HepG2 (cell line): ENCODE data around the gene VENTX. TPM values are rescaled to one million over a fixed set of nuclear protein-coding genes. Genes with fewer than 3 reads are reported as not detected.

Source experiments
- ATAC-seq: fragments of 200-7000 bp; cut with Tn5 transposase; 3 replicates; pipeline ENCODE4 v1.9.1; 2020; ENCODE audit warnings: mild to moderate bottlenecking, moderate library complexity
- BruUV-seq: library from RNA; stranded (reverse); fragments of 400-500 nt; replicated peaks from 2 replicates; lab custom pipeline; 2021; lab: Mats Ljungman, UMichigan
- CTCF ChIA-PET: fragments of 300-600 bp; formaldehyde crosslinking; extraction: SDS; loops from one replicate; lab custom pipeline; 2021; ENCODE audit warnings: low total read pairs, inconsistent platforms, low intra/inter-chr PET ratio; lab: Yijun Ruan, JAX
- POLR2A ChIA-PET: fragments of 350-600 bp; sonication (Branson Sonifier 250); formaldehyde crosslinking; loops from one replicate; lab custom pipeline; 2020; ENCODE audit warnings: antibody characterized with exemption, inconsistent platforms; lab: Yijun Ruan, JAX
- DNase-seq: peaks from one replicate; pipeline ENCODE4 v3.0.0-alpha.2; 2015; ENCODE audit warnings: low spot score
- FAIRE-seq: peaks from 3 replicates; lab custom pipeline; 2011; peaks lifted over from hg19 to GRCh38; lab: Jason Lieb, UNC
- H2AFZ ChIP-seq: one replicate; pipeline ENCODE4 v1.6.1; 2011; ENCODE audit warnings: low read length, inconsistent platforms
- H3K27ac ChIP-seq: fragments of 300-600 bp; 3 replicates; pipeline ENCODE4 v1.8.0; 2011; ENCODE audit warnings: mixed run types, mild to moderate bottlenecking, mixed read lengths, low read length, inconsistent platforms; ENCODE audit not compliant: insufficient read depth; ENCODE audit errors: extremely low read length
- H3K27me3 ChIP-seq, 2 experiments: fragments of 200-600 bp in 1 of 2; 2 replicates in 1 of 2; 3 replicates in 1 of 2; pipeline versions ENCODE4 v1.6.0 to v1.8.0; 2011; ENCODE audit warnings: low read length in 2 of 2, mild to moderate bottlenecking in 2 of 2, moderate library complexity in 2 of 2, inconsistent platforms in 1 of 2; ENCODE audit not compliant: insufficient read depth in 2 of 2, control insufficient read depth in 1 of 2
- H3K36me3 ChIP-seq, 2 experiments: fragments of 200-600 bp in 1 of 2; replicated peaks in 1 of 2; 2 replicates in 1 of 2; 3 replicates in 1 of 2; pipeline versions ENCODE4 v1.5.1 to v1.8.0; 2011; ENCODE audit warnings: low read length in 2 of 2, inconsistent platforms in 1 of 2; ENCODE audit not compliant: insufficient read depth in 2 of 2, control insufficient read depth in 1 of 2
- H3K4me1 ChIP-seq: 2 replicates; pipeline ENCODE4 v1.5.1; 2012; ENCODE audit warnings: low read length, inconsistent platforms; ENCODE audit not compliant: insufficient read depth
- H3K4me2 ChIP-seq: 2 replicates; pipeline ENCODE4 v1.6.0; 2011; ENCODE audit warnings: low read depth, low read length, inconsistent platforms
- H3K4me3 ChIP-seq, 3 experiments: fragments of 200-600 bp in 1 of 3; sonication (generic), shearing (Covaris generic) in 1 of 3; replicated peaks in 1 of 3; 2 replicates each; pipeline ENCODE4 v1.5.1; 2011 to 2016; ENCODE audit warnings: low read length in 3 of 3, inconsistent platforms in 2 of 3, low read depth in 2 of 3, mild to moderate bottlenecking in 2 of 3, control low read depth in 1 of 3, mixed read lengths in 1 of 3; ENCODE audit not compliant: insufficient read depth in 1 of 3
- H3K79me2 ChIP-seq: one replicate; pipeline ENCODE4 v1.6.1; 2011; ENCODE audit warnings: low read length, inconsistent platforms; ENCODE audit not compliant: insufficient read depth
- H3K9ac ChIP-seq: 2 replicates; pipeline ENCODE4 v1.6.0; 2011; ENCODE audit warnings: mild to moderate bottlenecking, low read depth, low read length, inconsistent platforms; ENCODE audit not compliant: insufficient read depth
- H3K9me3 ChIP-seq: 2 replicates; pipeline ENCODE4 v1.5.1; 2012; ENCODE audit warnings: mild to moderate bottlenecking, low read length
- H4K20me1 ChIP-seq: 2 replicates; pipeline ENCODE4 v1.6.0; 2011; ENCODE audit warnings: inconsistent platforms, mild to moderate bottlenecking, low read length, moderate library complexity; ENCODE audit not compliant: insufficient read depth
- MZF1 ChIP-seq: sonication (generic); formaldehyde crosslinking; IDR thresholded peaks from 2 replicates; pipeline ENCODE4 v1.8.1; 2023; ENCODE audit warnings: mild to moderate bottlenecking, missing genetic modification reagents, borderline replicate concordance
- PAXIP1 ChIP-seq: sonication (generic); formaldehyde crosslinking; conservative IDR thresholded peaks from 2 replicates; pipeline ENCODE4 v1.4.0; 2020; ENCODE audit warnings: mild to moderate bottlenecking, missing genetic modification reagents, moderate library complexity
- ZNF597 ChIP-seq: sonication (generic); formaldehyde crosslinking; IDR thresholded peaks from 2 replicates; pipeline ENCODE4 v1.5.0; 2020; ENCODE audit warnings: missing genetic modification reagents
- WGBS: methylation state at CpG from one replicate; pipeline ENCODE4 v1.1.6; 2017; ENCODE audit warnings: low lambda C conversion rate; 5-methylcytosine and 5-hydroxymethylcytosine counted together
- in situ Hi-C: cut with HindIII; loops from 2 replicates; pipeline ENCODE4 v1.10.0; 2017; ENCODE audit warnings: low pct_unique_long_range_greater_than_20kb; ENCODE audit not compliant: extremely low pct_ligation_motif_present
- intact Hi-C: fragments of 100-400 bp; cut with micrococcal nuclease; formaldehyde crosslinking; loops from one replicate; pipeline ENCODE4 v1.10.0; 2022; ENCODE audit not compliant: unreplicated experiment
- polyA plus RNA-seq, 8 experiments: library from polyadenylated mRNA; depleted of rRNA in 3 of 8; stranded (reverse) in 7 of 8; unstranded in 1 of 8; fragments of >200 nt; fragmentation: Illumina TruSeq in 4 of 8; extraction: Trizol in 4 of 8; gene quantifications; 2 replicates each; pipeline versions ENCODE4 v1.2.1 to v1.2.3, GENCODE V29; 2011 to 2016; ENCODE audit warnings: low read depth in 4 of 8, missing spikeins in 1 of 8, mixed read lengths in 1 of 8; ENCODE audit not compliant: insufficient read depth in 1 of 8
- total RNA-seq, 5 experiments: library from RNA; depleted of rRNA; stranded (reverse); fragments of >200 nt; fragmentation: Illumina TruSeq; extraction: Trizol; gene quantifications; 2 replicates each; pipeline ENCODE4 v1.2.3, GENCODE V29; 2016; ENCODE audit warnings: low read depth in 1 of 5

Gene VENTX
- total and polyA plus RNA-seq, 2 of the 13 experiments (the other 11 are each of a cell fraction or from before 2014, with no cell fraction given): not detected

GRCh38 chr10:133245439-133246235 lies 8.0 kb downstream of the VENTX start (continued):
- TF ChIP-seq PAXIP1 (CRISPR knock-in tag) (no peak), MZF1 (CRISPR knock-in tag) (no peak)

- FAIRE-seq: no peak
- H4K20me1 ChIP-seq: no peaks in the 10 kb centered on the region
- POLR2A ChIA-PET: no interaction called here
- BruUV-seq: no TSS peak
- H3K27me3 ChIP-seq: peaks cover 27 to 69% of the 10 kb centered on the region in 2 experiments
- CTCF ChIA-PET: no interaction called here
- H3K36me3 ChIP-seq: no peaks in the 10 kb centered on the region
- no peak overlapping the region for H2AFZ ChIP-seq
- no peaks in the 10 kb centered on the region for H3K9me3 ChIP-seq
- no peak for TF ChIP-seq ZNF597
- peaks cover 33% of the 10 kb centered on the region for H3K4me1 ChIP-seq
- no peak for ATAC-seq
- H3K27ac ChIP-seq: no peak overlapping the region
- no peak for DNase-seq
- H3K4me2 ChIP-seq: no peak overlapping the region
- no peaks in the 10 kb centered on the region for H3K79me2 ChIP-seq
- intact Hi-C loops (no loop called here), in situ Hi-C loops (no loop called here)
- WGBS: 35% methylated on average over 9 of the region's 12 CpGs
- no peak overlapping the region for H3K9ac ChIP-seq
- H3K4me3 ChIP-seq: no peak overlapping the region
Measured at GRCh38 chr10:133246236-133246626, 8.6 kb downstream of the VENTX start.
